Mucosa of descending colon (tissue), 3 donors: ENCODE data around the gene CCDC57. TPM values are rescaled to one million over a fixed set of nuclear protein-coding genes. Genes with fewer than 3 reads are reported as not detected.

ENCODE experiments used
- ATAC-seq: fragments of 200-7000 bp; cut with Tn5 transposase; one replicate; pipeline ENCODE4 v1.9.1; 2020; ENCODE audit warnings: mild to moderate bottlenecking, moderate library complexity
- DNase-seq, 3 donors: peaks; one replicate each; pipeline ENCODE4 v3.0.0-alpha.2; 2020
- H3K36me3 ChIP-seq: fragments of 200-600 bp; one replicate; pipeline ENCODE4 v1.8.0; 2021; ENCODE audit warnings: low read depth, mild to moderate bottlenecking
- H3K4me1 ChIP-seq: fragments of 200-600 bp; one replicate; pipeline ENCODE4 v1.8.0; 2021; ENCODE audit warnings: low read depth, mild to moderate bottlenecking
- H3K4me3 ChIP-seq: fragments of 200-600 bp; one replicate; pipeline ENCODE4 v1.8.0; 2021; ENCODE audit warnings: mild to moderate bottlenecking
- H3K9me3 ChIP-seq: fragments of 200-600 bp; one replicate; pipeline ENCODE4 v1.8.0; 2021; ENCODE audit warnings: mild to moderate bottlenecking
- intact Hi-C, 2 donors: fragments of 100-400 bp; cut with DNase I in 1 of 2; cut with micrococcal nuclease in 1 of 2; formaldehyde crosslinking; loops; one replicate each; pipeline versions ENCODE4 v1.11.0 to v1.11.1; 2022; cut with DNase I, micrococcal nuclease
- total RNA-seq, 3 donors: library from RNA; stranded (reverse); fragmentation: NEBNext Ultra II Directional in 2 of 3; extraction: Animal tissue kit (Norgen Biotek cat#: 25700) in 2 of 3; gene quantifications; one replicate each; pipeline versions ENCODE4 v1.2.1 to v1.2.4, GENCODE V29; 2021 to 2023
- TF ChIP-seq, protein P1 (sequence below): fragments of 200-600 bp; IDR thresholded peaks from one replicate; pipeline ENCODE4 v1.8.0; 2022; ENCODE audit warnings: antibody characterized with exemption, mild to moderate bottlenecking
- donor health status: DM: no; HTN: no; CAD: no; lungs with moderate emphysema.
- donor health status: DM: no; HTN: no; CAD: no.
- donor health status: DM: no; HTN: yes; CAD: no.

CCDC57 gene
- total RNA-seq, 3 donors from 2014 or later, result 41.3 to 46.3 (median 45.4) TPM

DNA sequence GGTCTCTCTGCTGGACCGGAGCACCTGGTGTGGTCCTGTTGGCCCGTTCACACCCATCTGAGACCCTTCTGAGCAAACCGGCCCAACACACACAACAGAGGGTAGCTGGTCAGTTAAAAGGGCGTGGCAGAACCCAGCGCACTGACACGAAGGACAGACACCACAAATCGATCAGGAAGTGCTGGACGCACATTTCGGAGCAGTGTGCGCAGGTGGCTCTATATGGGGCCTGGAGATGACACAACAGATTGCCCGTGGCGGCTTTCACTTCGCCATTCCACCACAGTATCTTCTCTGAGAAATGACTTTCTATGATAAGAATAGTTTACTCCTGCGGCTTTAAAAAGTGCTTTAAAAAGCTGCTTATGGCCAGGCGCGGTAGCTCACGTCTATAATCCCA is 12.5 kb downstream of the CCDC57 start:
- ATAC-seq (no peak), DNase-seq (no peak)
- TF ChIP-seq, protein P1, sequence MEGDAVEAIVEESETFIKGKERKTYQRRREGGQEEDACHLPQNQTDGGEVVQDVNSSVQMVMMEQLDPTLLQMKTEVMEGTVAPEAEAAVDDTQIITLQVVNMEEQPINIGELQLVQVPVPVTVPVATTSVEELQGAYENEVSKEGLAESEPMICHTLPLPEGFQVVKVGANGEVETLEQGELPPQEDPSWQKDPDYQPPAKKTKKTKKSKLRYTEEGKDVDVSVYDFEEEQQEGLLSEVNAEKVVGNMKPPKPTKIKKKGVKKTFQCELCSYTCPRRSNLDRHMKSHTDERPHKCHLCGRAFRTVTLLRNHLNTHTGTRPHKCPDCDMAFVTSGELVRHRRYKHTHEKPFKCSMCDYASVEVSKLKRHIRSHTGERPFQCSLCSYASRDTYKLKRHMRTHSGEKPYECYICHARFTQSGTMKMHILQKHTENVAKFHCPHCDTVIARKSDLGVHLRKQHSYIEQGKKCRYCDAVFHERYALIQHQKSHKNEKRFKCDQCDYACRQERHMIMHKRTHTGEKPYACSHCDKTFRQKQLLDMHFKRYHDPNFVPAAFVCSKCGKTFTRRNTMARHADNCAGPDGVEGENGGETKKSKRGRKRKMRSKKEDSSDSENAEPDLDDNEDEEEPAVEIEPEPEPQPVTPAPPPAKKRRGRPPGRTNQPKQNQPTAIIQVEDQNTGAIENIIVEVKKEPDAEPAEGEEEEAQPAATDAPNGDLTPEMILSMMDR, result no peak

DNA sequence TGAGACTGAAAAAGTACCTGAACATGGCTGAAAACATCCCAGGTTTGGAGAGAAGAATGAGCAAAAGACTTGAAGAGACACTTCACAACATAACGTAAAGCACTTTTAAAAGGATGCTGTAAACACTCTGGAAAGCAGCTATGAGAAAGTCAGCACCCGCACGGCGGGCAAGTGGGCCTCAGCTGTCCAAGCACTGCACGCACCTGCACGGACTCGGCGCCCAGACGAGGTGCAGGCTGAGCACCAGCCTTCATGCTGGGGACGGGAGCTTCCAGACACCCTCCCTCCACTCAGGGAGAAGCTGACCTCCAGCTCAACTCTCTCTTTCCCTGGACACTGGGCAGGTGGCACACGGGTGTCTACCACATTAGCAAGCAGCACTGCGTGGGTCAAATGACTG is 13.1 kb downstream of the CCDC57 start:
- TF ChIP-seq, protein P1, result no peak
- intact Hi-C loops, result no loop called here
- Histone ChIP-seq H3K36me3 (no peaks in the 10 kb centered on the region), H3K4me1 (no peaks in the 10 kb centered on the region), H3K4me3 (no peak overlapping the region), H3K9me3 (no peaks in the 10 kb centered on the region)
- ATAC-seq, result no peak
- DNase-seq, result no peak

More for the DNA sequence above, 12.5 kb downstream of the CCDC57 start:
- Histone ChIP-seq H3K36me3 (no peaks in the 10 kb centered on the region), H3K9me3 (no peaks in the 10 kb centered on the region), H3K4me1 (no peaks in the 10 kb centered on the region), H3K4me3 (no peak overlapping the region)
- intact Hi-C loops, result no loop called here

DNA sequence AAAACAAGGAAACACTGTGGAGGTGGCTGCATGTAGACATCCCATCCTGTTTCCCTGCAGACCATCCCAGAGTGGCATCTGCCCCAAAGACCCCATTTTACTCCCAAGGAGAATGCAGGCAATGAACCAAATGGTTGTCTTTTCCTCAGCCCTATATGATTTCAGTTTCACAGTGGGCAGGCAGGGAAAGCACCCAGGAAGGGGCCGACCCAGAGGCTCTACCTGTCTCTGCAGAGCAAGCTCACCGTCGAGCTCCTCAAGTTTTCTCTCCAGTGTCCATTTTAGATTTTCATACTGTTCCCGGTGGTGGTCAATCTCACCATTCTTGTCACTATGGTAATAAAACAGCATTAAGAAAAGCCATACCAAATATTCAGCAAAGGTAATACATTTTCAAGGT is 14.6 kb downstream of the CCDC57 start:
- no peak for DNase-seq
- no peaks in the 10 kb centered on the region for H3K4me1 ChIP-seq
- H3K36me3 ChIP-seq, result no peaks in the 10 kb centered on the region
- intact Hi-C loops, result no loop called here
- no peaks in the 10 kb centered on the region for H3K9me3 ChIP-seq
- ATAC-seq, result no peak
- no peak overlapping the region for H3K4me3 ChIP-seq
- TF ChIP-seq, protein P1, result no peak

DNA sequence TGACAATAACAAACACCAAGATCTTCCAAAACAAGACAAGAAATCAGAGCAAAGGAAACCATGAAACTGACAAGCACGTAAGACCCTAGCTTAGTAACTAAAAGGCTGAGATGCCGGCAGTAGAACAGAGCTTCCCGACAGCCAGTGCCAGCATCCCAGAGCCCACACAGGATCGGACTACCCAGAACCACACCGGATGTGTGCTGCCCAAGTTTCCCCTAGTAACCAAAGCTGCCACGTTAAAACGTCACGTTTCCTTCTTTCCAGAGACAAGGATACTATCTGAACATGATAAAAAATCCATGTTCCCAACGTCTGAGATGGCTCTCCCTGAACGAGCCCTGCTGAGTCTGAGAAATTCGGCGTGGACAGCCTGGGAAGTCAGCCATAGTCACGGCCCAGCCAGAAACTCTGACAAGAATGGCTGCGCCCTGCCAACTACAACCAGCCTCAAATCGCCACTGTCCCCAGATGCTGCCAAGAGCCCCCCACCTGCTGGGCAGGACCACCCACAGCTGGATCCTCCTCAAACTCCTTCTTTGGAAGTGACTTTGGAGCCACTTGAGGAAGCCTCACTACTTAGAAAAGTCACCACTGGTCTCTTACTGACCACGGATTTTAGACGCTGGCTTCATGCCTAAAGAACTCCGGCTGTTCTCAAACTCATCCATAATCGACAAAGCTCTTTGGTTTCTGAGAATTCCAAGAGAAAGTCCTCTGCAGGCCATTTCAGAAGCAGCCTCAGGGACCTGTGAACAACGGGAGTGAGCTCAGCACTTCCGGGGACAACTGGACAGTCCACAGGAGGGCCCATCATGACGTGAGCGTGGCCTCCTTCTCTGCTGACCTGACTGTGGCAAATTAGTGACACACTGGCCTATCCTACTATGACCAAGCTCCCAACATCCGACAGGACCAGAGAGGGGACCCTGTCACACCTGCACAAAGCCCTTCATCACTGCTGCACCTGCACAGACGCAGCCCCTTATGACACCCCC is 16.7 kb downstream of the CCDC57 start:
- TF ChIP-seq, protein P1, result no peak
- no peak for ATAC-seq
- no peak for DNase-seq
- H3K4me1 ChIP-seq, result no peaks in the 10 kb centered on the region
- H3K4me3 ChIP-seq, result no peak overlapping the region
- H3K36me3 ChIP-seq, result no peaks in the 10 kb centered on the region
- H3K9me3 ChIP-seq, result no peaks in the 10 kb centered on the region
- intact Hi-C loops, result no loop called here

DNA sequence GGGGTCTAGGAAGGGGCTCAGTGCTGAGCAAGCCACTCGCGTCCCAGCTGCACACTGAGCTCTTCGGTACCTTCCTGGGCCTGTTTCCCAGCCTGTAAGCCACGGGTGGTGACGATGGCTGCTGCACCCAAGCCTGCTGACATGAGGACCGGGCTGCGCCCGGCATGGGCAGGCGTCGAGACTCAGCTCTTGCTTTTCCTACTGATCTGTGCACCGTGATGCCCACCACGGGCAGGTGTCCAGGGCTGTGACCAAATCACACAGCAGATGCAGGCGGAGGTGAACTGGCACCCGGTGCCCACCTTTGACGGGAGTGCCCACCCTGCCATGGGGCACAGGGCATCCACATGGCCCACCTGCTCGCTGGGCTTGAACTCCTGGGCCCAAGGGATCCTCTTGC is 17.9 kb downstream of the CCDC57 start:
- intact Hi-C loops, result no loop called here
- Histone ChIP-seq H3K4me1 (no peaks in the 10 kb centered on the region), H3K9me3 (no peaks in the 10 kb centered on the region), H3K36me3 (no peaks in the 10 kb centered on the region), H3K4me3 (no peak overlapping the region)
- no peak for ATAC-seq
- DNase-seq, result no peak
- TF ChIP-seq, protein P1, result no peak
